GM12801 (cell line): ENCODE measurements around the gene TBC1D22A.

Experiments
- TF ChIP-seq, protein P1 (sequence below): IDR thresholded peaks from one replicate; pipeline ENCODE4 v1.5.1; 2011; ENCODE audit warnings: control low read depth; ENCODE audit not compliant: insufficient read length; ENCODE audit errors: extremely low read depth

Gene TBC1D22A

DNA sequence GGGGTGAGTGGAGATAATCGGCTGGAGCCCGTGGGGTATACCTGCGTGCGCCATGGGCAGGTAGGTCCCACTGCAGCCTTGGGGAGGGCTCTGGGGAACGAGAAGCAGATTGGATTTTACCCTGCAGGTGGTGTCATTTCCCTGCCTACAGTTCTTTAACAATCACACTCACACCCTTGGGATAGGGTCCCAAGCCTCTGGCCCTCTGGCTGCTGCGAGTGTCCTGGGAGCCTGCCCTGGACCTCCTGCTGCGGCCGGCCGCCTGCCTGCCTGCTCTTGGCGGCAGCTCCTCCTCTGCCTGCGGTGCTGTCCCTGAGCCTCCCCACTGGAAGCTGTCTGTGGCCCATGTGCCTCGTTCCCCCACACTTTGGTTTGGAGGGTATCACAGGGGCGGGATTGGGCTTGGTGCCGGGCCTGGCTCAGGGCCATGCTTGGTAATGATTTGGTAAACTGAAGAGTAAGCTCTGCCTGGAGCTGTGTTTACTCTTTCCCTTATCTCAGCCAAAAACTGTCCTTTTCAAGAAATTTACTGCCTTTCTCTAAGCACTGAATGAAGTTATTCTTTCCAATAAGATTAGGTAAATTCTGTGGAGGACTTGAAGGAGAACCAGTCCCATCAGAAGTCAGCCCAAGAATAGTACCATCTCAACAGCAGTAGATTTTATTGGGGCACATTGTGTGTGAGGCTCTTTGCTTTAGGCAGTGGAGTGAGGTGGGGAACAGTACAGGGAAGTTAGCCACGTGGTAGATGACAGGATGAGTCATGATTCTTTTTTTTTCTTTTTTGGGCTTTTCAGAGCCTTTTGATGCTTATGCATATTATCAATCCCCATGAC is 53.7 kb downstream of the TBC1D22A start:
- TF ChIP-seq, protein P1, sequence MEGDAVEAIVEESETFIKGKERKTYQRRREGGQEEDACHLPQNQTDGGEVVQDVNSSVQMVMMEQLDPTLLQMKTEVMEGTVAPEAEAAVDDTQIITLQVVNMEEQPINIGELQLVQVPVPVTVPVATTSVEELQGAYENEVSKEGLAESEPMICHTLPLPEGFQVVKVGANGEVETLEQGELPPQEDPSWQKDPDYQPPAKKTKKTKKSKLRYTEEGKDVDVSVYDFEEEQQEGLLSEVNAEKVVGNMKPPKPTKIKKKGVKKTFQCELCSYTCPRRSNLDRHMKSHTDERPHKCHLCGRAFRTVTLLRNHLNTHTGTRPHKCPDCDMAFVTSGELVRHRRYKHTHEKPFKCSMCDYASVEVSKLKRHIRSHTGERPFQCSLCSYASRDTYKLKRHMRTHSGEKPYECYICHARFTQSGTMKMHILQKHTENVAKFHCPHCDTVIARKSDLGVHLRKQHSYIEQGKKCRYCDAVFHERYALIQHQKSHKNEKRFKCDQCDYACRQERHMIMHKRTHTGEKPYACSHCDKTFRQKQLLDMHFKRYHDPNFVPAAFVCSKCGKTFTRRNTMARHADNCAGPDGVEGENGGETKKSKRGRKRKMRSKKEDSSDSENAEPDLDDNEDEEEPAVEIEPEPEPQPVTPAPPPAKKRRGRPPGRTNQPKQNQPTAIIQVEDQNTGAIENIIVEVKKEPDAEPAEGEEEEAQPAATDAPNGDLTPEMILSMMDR = no peak

DNA sequence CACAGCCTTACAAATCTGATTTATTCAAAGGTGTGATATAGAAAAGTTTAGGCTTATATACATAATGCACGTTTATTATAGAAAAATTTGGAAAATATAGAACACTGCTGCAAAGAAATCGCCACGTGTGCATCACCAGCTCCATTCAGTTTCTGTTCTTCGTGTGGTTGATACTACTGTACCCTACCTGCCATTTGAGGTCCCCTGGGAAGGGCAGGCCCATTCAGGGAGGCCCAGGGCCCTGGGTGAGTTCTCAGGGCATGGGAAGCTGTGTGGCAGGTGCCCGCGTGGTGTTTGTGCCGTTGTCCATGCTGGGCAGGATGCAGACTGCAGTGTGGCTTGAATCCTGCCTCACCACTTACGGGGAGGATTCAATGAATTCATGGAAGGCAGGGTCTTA is 60.8 kb downstream of the TBC1D22A start:
- TF ChIP-seq, protein P1 = no peak

DNA sequence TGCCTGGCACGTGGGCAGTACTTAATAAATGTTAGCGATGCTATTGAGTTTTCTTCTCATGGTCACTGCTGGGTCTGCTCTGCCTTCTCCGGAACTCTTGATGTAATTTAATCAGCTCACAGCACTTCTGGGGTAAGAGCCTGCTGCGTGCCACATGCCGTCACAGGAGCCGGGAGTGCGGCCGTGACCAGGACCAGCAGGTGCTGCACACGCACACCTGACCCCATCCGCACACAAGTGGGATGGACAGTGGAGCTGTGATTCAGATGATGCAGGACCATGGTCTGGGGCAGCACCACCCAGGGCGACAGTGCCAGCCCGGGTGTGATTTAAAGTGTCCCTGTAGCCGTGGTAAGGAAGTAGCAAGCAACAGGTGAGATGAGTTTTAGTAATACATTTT is 61.2 kb downstream of the TBC1D22A start:
- TF ChIP-seq, protein P1 = no peak

DNA sequence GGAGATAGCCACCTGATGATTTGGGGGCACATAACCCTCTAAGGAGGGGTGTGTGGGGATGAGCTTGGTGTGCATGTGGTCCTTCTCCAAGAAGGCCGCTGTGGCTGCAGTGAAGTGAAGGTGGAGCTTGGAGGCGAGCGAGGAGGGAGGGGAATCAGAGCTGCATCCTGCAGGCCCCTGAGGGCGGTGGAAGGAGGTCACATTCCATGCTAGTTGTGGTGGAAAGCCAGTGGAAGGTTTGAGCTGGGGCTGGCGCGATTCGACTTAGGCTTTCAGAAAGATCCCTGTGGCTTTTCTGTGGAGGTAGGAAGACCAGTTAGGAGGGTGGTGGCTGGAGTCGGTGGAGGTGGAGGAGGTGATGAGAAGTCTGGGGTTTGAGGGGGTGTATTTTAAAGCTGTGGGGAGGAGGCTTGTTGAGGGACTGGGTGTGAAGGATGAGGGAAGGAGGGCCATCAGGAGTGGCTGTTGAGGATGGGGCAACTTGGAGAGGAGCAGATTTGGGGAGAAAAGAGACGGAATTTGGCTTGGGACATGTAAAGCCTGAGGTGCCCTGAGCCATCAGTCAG is 62.0 kb downstream of the TBC1D22A start:
- TF ChIP-seq, protein P1 = no peak

DNA sequence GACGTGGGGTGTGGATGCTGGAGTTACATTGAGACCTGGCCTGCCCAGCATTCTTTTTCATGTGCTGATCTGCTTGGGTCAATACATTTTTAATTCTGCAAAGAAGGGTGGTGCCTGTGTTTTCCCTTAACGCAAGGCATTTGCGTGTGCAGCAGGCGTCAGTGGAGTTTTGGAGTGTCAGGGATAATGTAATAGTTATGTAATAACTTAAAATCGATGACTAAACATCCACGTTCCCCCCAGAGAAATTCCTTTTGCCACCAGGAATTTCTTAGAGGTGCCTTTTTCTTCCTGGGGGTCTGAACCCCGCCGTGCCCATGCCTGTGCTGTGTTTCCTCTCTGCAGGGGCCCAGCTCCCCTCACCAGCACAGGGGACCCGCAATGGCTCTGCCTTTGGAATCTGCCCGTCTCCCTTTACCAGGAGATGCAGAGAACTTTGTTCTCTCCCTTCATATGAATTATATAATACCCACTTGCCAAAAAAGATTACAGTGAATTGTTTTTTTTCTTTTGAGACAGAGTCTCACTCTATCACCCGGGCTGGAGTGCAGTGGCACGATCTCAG is 62.6 kb downstream of the TBC1D22A start:
- TF ChIP-seq, protein P1 = no peak

DNA sequence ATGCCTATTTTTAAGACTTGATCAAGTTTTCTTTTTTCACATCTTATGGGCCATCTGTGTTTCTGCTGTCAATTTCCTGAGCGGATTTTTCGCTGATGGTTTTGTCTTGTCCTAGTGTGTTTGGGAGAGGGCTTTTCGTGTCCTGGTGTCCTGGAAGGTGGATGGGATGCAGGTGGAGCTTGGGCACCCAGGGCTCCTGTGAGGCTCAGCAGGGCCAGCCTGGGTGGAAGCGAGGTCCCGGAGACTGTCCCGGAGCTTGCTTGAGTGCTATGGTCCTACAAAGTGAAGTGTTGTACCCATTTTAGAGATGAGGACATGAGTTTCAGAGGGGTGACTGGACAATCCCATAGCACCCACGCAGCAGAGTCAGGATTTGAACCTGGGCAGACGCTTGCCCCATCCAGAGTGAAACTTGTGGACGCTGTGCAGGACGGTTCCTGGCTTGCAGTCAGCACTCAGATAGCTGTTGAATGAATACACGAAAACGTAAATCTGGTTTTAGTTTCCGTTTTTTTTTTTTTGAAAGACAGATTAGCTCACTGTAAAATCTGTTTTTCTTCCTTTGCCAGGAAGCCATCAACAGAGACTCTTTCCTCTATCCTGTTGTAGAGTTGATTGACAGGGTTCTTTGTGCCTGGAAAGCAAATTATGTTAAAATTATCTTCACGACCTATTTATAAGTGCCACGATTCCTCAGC is 64.1 kb downstream of the TBC1D22A start:
- TF ChIP-seq, protein P1 = no peak

DNA sequence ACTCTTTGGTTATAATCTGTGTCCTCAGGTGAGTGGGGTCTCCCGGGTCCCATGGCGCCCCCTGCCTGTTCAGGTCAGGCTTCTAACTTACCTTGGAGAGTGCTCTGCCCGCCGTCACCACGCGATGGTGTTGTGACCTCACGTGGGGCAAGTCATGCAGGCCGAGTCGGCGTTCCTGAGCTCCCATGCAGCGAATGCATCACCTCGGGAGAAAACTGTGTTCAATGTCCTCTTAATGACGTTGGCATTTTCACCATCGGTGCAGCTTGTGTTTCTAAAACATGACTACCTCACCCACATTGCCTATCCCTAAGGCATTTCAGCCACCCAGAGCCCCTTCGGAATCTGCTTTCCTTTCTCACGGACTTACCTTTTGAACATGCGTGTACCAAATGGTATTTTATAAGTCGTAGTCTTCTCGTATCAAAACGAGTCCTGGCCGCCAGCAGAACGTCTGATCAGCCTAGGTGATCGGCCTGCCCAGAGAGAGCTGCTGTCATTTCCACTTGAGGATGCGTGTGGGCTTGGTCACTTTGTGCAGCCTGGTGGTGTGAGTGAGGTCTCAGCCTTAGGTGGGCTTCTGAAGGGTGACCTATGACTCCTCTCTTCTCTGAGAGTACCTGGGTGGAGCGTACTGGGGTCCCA is 64.8 kb downstream of the TBC1D22A start:
- TF ChIP-seq, protein P1 = no peak
